Hypothalamus (tissue), 51 donors: Measurements from ENCODE around the gene ZNF454.
A peak's percentile ranks its signal among the peaks of the same experiment; 100 is the strongest.

Source experiments
- DNase-seq, 51 donors: peaks; one replicate each; lab custom pipeline; 2025; lab: John Stamatoyannopoulos, UW

ZNF454 gene

GRCh38 chr5:178940569-178941360, at the start of gene ZNF454:
ZNF454 (plus strand) TSS chr5:178941198; CDS start chr5:178942792, 1,594 bp downstream.
- DNase-seq = peak; percentile 65 to 98 (median 93)

DNA sequence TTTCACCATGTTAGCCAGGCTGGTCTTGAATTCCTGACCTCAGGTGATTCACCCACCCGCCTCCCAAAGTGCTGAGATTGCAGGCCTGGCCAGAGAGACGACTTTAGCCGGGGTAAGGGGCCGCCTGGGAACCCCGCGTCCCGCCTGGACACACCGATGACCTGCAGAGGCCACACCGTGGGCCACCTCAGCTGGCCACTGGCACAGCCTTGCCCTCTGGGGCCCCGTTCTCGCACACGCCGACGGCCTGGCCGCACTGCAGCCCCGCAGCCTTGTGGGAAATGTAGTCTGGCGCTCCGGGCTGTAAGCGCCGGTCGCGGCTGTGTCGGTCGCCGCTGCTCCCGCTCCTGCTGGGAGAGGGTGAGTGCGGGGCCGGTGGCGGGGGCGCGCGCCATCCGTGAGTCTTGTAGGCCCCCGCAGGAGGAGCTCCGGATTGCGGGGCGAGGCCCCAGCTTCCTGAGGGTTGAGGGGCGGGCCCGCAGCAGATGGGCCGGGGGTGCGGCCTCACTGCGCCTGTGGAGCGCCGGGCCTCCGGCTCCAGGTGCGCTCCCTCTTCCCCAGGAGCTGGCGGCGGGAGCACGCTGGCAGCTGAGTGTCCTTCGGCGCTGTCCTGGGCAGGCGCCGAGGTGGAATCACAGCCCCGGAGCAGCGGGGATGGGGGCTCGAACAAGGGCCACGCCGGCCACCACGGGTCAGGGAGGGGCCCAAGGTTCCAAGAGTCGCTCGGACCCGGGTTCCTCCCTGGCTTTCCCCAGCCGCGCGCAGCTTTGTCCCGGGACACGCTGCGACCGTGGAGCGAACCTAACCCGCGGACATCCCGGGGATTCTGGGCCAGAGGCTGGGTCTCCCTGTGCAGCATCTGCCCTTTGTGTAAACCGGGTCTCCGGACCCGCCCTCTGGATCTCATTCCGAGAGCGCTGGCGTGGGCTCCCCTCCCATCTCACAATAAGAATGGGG, 45.1 kb upstream of the ZNF454 start, which contains the start of gene ZFP2:
Gene ZFP2 (plus strand): TSS at position 299 of the 957 bp plus-strand sequence. CDS start 35,401 bp downstream, outside the sequence.
- DNase-seq = peak in 47 of 51 donors; percentile 3 to 78 (median 53)

DNA sequence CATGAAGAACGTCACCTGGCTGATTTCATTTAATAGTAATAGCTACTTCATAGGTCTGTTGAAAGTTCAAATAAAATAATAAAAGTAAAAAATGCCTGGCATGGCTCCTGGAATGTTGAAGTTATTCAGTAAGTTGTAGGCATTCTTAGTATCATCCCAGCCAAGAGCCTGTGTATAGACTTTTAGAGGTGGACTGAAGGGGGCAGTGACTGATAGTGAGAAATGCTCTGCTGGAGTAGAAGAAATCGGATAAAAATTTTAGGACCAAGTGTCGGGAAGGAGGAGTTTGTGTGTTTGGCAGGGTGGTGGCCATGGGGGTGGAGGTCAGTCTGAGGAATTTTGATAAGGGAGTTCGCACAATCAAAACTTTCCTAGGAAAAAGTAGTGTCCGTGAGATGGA, 41.7 kb upstream of the ZNF454 start:
- DNase-seq = no peak

- no peak for DNase-seq
Observed at GRCh38 chr5:178902849-178903248, 38.1 kb upstream of the ZNF454 start.

- DNase-seq = no peak
Observed at GRCh38 chr5:178931846-178932760, 8.9 kb upstream of the ZNF454 start.

GRCh38 chr5:178941361-178941760, 363 bp downstream of the ZNF454 start:
- DNase-seq = peak in 18 of 51 donors; percentile 1 to 47 (median 27)

- DNase-seq = no peak
Observed at GRCh38 chr5:178965465-178966055, 24.6 kb downstream of the ZNF454 start.

- no peak for DNase-seq
Observed at GRCh38 chr5:178981381-178981780, 40.4 kb downstream of the ZNF454 start.

- DNase-seq = no peak
Observed at GRCh38 chr5:178982941-178983340, 41.9 kb downstream of the ZNF454 start.

DNA sequence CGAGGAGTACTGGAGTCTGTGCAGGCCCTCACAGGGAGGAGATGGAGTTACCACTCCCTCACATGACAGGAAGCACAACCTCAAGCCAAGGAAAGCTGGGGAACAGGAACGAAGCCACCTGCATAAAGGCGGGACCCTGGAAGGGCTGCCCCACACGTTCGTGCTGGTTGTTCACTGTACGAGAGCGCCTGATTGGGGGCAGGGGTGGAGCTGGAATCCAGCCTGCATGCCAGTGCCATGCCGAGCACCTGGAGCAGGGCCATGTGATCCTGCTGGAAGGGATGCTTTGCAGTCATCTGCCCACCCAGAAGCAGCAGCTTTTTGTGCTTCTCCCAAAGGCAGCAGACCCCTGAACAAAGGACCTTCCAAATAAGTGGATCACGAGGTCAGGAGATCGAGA, 42.7 kb downstream of the ZNF454 start:
- DNase-seq = no peak

DNA sequence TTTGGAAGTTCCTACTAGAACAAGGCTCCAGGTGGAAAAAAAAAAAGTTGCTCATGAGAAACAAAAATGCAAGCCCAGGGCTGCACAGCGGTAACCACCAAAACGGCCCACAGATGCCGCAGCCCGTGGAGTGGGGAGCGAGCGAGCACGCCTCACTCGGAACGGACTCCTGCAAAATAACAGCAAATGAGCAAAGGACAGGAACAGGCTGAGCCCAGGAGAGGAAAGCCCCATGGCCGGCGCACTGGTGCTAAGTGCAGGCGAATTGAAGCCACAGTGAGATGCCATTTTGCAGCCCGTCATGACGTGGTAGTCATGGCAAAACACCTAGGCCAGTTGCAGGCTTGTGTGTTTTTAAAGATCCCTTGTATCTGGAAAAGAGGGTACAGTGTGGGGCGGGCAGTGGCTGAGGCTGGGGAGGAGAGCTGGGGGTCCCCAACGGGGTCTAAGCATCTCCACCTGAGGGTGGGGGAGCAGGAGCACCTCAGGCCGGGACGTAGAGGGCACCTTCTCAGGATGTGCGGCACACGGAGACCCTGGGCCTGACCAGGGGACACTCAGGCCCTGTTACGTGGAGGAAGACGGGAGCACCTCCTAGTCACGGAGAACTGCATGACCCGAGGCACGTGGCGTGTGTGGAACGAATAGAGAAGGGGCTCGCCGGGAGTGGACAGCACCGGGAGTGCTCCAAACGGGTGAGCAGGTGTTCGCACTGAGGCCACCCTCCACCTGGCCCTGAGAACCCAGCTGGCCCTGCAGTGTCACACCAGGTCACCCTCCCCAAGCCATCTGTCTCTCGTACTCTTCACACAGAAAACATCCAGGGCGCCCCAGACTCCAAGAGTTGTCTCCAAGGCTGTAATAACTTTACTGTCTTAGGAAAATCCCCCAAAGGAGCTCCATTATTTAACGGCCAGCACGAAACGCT, 43.4 kb downstream of the ZNF454 start:
- DNase-seq = no peak

DNA sequence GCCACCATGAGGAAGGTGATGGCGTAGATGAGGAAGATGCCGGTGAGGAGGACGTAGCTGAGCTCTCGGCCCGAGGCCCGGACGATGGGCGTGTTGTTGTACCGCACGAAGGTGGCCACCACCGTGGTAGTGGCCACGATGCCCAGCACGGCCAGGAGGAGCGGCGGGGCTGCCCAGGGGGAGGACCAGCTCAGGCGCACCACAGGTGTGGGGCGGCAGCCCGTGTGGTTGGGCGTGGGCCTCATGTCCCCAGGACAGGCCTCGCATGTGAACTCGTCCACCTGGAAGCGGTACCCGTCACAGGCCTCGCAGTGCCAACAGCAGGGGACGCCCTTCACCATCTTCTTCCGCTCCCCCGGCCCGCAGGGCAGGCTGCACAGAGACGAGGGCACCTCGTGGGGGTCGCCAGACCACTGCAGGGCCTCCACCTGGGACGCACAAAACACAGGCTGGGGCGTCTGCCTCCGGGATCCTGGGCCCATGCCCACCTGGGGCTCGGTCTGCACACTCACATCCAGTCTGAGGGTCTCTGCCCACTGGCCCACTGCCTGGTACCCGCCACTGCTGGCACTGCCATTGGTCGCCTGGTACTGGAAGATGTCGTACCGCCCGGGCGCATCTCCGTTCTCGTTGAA, 45.4 kb downstream of the ZNF454 start:
- DNase-seq = no peak

GRCh38 chr5:178988436-178989220, 47.6 kb downstream of the ZNF454 start:
- no peak for DNase-seq

GRCh38 chr5:178989311-178989710, 48.3 kb downstream of the ZNF454 start:
- DNase-seq = no peak

- DNase-seq = no peak
Observed at GRCh38 chr5:178990491-178990890, 49.5 kb downstream of the ZNF454 start.

- no peak for DNase-seq
Observed at GRCh38 chr5:178991190-178992145, 50.5 kb downstream of the ZNF454 start.
